Stimulated activated CD8-positive, alpha-beta memory T cell treated with anti-CD3 and anti-CD28 coated beads, Interleukin-2, amount 100 ng/mL, for 1 hour (primary cell): ENCODE results near the gene MTA3.
"Not testable (repeated sequence)": the region's sequence is repeated elsewhere in the genome, so short reads cannot be mapped to it uniquely, and the experiment has no call there.

Source experiments
- DNase-seq, 2 donors: peaks; one replicate each; pipeline ENCODE4 v3.0.0-alpha.2; 2020; ENCODE audit warnings: low read depth in 2 of 2

Gene MTA3

GRCh38 chr2:42567364-42567763 is 1.1 kb upstream of the MTA3 start:
- no peak for DNase-seq

- DNase-seq = no peak
Measured at GRCh38 chr2:42567806-42568400, 529 bp upstream of the MTA3 start.

DNA sequence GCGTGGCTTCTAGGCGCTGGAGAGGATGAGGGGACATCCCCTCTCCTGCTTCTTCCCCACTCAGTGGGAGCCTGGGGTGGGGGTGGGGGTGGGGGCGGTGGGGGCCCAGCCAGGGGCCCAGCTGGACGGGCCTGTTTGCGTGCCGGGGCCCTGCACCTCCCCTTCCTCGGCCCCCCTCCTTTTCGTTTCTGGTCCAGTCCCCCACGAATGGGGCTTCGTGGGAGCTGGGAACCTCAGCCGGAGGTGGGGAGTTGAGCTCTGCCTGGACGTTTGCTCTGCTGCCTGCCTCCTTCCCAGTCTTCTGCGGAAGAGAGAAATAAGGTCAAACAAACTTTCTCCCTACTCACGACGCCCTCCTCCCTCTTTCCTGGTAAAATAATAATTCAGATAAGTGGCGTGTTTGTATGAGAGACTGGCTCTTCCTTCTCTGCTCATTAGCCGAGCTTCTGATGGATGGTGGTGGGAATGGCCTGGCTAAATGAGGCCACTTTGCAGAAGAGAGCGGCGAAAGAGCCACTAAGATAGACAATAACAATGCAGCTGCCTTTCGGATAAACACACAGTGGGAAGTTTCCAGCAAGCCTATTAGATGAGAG is 782 bp downstream of the MTA3 start:
- no peak for DNase-seq

GRCh38 chr2:42569883-42570282 is 1.5 kb downstream of the MTA3 start:
- no peak for DNase-seq

DNA sequence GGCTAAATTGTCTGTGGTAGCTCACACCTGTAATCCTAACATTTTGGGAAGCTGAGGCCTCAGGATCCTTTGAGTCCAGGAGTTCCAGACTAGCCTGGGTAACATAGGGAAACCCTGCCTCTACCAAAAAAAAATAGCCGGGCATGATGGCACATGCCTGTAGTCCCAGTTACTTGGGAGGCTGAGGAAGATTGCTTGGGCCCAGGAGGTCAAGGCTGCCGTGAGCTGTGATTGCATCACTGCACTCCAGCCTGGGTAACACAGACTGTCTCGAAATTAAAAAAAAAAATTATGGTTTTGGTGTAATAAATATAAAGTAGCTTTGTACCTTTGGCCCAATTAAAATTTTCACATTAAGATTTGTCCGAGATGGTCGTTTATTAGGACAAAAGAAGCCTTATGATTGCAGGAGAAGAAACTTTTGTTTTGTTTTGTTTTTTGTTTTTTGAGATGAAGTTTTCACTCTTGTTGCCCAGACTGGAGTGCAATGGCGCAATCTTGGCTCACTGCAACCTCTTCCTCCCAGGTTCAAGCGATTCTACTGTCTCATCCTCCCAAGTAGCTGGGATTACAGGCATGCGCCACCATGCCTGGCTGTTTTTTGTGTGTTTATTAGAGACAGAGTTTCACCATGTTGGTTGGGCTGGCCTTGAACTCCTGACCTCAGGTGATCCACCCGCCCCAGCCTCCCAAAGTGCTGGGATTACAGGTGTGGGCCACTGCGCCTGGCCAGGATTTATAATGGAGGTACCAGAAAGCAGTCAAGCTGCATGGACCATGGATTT is 4.1 kb downstream of the MTA3 start:
- DNase-seq = no peak

- no peak for DNase-seq
Measured at GRCh38 chr2:42573256-42573655, 4.8 kb downstream of the MTA3 start.

DNA sequence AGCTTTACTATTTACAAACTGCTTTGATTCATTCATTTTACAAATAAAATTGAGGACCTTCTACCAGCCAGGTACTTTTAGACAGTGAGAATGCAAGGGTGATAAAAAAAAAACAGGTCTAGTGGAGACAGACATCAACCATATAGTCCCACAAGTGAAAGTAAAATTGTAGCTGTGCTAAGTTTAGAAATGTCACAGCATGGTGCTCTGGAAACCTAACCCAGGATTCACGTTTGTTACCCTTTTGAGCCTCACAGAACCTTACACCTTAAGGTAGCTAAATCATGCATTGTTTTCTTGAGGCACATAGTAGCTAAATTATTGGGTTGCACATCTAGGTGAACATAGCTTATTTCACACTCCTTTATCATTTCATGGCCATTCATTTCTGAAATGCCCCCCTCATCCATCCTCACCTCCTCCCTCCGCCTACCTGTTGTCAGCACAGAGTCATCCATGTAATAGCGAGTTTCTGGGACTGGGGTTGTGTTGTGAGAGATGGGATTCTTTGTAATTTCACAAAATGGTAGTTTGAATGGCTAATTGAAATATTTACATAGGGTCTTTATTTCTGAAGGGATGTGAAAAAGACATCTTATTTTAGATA is 7.1 kb downstream of the MTA3 start:
- no peak for DNase-seq

GRCh38 chr2:42578621-42579020 is 10.2 kb downstream of the MTA3 start:
- DNase-seq = no peak

- DNase-seq = no peak
Measured at GRCh38 chr2:42581257-42581656, 12.8 kb downstream of the MTA3 start.

- DNase-seq = not testable (repeated sequence)
Measured at GRCh38 chr2:42584628-42585027, 16.2 kb downstream of the MTA3 start.

DNA sequence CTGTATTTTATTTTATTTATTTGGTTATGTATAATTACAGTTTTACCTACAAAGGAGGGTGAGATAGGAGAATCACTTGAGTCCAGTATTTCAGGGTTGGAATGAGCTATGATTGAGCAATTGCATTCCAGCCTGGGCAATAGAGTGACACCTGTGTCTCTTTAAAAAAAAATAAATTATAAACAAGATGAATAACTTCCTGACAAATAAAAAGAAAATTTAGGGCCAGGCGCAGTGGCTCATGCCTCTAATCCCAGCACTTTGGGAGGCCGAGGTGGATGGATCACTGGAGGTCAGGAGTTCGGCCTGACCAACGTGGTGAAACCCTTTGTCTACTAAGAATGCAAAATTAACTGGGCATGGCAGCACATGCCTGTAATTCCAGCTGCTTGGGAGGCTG is 17.3 kb downstream of the MTA3 start:
- no peak for DNase-seq

DNA sequence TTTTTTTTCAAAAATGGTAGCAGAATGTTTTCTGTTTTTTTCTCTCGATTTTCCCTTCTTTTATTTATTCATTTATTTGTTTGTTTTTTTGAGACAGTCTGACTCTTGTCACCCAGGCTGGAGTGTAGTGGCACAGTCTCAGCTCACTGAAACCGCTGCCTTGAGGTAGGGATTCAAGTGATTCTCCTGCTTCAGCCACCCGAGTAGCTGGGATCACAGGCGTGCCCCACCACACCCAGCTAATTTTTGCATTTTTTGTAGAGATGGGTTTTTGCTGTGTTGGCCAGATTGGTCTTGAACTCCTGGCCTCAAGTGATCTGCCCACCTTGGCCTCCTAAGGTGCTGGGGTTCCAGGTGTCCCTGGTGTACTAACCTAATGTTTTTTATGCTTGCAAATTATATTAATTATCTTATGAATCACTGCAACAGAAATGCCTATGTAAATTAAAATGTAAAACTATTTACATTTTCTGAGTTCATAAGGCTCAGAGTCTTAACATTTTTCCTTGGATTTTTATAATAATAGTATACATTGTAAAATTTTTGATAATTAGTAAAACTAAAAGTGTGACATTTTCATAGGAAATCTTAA is 19.2 kb downstream of the MTA3 start:
- DNase-seq = no peak

GRCh38 chr2:42588121-42588520 is 19.7 kb downstream of the MTA3 start:
- DNase-seq = no peak

- no peak for DNase-seq
Measured at GRCh38 chr2:42590176-42590575, 21.7 kb downstream of the MTA3 start.

GRCh38 chr2:42593282-42593681 is 24.9 kb downstream of the MTA3 start:
- DNase-seq = no peak

GRCh38 chr2:42598656-42599055 is 30.2 kb downstream of the MTA3 start:
- DNase-seq = no peak

GRCh38 chr2:42601076-42601475 is 32.6 kb downstream of the MTA3 start:
- DNase-seq = no peak

DNA sequence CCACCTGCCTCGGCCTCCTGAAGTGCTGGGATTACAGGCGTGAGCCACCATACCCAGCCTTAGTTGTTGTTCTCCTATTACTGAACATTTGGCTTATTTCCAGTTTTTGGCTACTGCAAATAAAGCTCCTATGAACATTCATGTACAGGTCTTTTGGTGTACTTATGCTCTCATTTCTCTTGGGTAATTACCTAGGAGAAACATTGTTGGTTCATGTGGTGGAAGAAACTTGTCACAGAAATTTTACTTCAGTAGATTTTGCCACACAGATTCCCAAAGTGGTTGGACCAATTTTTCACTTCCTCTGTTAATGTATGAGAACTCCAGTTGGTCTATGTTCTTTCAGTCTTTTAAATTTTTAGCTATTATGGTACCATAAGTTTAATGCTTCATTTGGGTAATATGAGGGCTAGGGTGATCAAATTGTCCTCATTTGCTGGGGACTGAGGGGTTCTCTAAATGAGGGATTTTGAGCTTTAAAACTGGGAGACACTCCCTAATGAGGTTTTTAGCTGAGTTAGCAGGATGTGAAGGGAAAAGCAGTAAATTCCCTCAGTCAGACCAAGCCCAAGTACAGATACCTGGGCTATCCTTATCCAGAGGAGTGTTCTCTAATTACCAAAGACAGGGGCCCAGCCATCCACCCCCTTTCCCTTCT is 33.9 kb downstream of the MTA3 start:
- no peak for DNase-seq

GRCh38 chr2:42602876-42603219 is 34.4 kb downstream of the MTA3 start:
- no peak for DNase-seq

DNA sequence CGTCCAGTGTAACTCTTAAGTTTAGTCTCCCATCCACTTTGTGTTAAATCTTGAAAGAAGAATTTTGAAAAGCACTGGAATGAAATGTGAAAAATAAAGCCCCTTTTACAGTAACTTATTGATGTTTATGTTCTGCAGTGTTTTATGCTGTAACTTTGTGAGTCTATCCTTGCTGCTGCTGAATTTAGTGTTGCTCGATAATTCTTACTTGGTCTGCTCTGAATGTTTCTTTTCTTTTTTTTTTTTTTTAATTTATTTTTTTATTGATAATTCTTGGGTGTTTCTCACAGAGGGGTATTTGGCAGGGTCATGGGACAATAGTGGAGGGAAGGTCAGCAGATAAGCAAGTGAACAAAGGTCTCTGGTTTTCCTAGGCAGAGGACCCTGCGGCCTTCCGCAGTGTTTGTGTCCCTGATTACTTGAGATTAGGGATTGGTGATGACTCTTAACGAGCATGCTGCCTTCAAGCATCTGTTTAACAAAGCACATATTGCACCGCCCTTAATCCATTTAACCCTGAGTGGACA is 36.0 kb downstream of the MTA3 start:
- DNase-seq = not testable (repeated sequence)

DNA sequence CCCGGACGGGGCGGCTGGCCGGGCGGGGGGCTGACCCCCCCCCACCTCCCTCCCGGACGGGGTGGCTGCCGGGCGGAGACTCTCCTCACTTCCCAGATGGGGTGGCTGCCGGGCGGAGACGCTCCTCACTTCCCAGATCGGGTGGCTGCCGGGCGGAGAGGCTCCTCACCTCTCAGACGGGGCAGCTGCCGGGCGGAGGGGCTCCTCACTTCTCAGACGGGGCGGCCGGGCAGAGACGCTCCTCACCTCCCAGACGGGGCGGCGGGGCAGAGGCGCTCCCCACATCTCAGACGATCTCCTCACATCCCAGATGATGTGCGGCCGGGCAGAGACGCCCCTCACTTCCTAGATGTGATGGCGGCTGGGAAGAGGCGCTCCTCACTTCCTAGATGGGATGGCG is 37.7 kb downstream of the MTA3 start:
- DNase-seq = not testable (repeated sequence)
